Kidney glomerular epithelial cell (primary cell): Measurements from ENCODE around the gene ASXL2.

Source experiments
- DNase-seq: peaks from one replicate; lab custom pipeline; 2025; lab: John Stamatoyannopoulos, UW

The ASXL2 gene

DNA sequence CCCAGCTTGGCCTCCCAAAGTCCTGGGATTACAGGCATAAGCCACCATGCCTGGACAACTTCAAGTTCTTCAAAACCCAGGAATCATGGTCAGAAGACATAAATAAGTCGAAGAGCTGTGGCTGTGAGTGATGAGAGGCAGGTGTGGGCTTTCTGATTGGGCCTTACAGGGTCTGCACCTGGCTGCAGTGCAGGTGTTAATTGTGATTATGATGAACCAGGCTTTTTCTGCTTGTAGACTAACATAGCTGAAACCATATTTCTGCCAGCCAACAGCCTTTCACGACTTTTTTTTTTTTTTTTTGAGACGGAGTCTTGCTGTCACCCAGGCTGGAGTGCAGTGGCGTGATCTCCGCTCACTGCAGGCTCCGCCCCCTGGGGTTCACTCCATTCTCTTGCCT is 190.1 kb downstream of the ASXL2 start:
- DNase-seq, result no peak

DNA sequence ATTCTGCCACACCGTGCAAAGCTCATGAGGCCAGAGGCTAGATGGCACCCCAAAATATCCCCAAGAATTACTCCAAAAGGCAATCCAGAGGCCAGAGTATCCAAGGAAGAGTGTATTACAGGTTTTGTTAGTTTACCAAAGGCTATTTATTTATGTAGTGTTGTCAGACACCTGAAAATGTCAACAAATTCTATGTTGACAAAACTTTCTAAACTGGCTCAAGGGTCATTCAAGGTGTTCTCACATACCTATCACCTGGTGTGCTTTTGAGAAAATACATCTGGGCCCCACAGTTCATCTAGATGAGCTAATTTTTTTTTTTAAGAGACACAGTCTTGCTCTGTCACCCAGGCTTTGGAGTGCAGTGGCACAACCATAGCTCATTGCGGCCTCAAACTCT is 192.5 kb downstream of the ASXL2 start:
- DNase-seq, result no peak

DNA sequence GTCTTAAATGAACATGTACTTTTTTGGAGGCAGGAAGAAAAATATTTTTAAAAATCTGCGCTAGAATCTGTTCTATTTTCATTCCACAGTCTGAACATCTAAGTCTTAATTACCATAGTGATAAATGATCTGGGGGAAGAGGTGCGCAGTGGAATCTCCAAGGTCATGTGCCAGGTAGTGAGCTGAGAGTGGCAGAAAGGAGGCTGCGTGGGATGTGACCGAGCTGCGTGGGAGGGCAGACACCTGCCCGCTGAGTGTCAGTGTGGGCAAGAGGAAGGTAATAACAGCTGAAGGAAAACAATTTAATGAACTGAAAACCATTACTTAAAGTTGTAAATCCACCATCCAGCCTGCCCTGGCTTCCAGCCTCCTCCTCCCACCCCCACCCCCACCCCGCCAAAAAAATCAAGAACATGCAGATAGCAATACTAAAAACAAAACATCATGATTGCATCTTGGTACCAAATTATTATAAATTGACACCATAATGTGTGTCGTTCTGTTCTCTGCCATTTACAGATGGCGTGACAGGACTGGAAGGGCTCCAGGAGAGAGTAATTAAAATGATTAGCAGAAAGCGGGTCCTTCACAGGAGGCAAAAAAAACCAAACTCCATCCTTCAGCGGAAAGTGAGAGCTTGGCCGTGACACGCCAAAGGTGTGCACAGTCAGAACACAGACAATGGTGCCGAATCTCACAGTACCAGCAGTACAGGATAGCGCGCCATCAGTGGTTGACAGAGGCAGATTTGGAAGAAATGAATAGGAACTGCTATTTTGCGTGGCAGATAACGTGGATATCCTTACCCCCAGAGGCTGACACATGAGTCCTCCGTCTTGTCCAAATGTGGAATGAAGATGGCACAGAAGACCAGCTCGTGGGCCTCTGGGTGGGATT is 193.5 kb downstream of the ASXL2 start:
- peak; percentile 33 for DNase-seq
